Spleen (tissue), 7 donors: ENCODE results near the gene LMLN.

Experiments used
- POLR2A ChIP-seq, 3 donors: fragments of 450-650 bp; IDR thresholded peaks; one replicate each; pipeline ENCODE4 v1.5.1; 2017; ENCODE audit warnings: antibody characterized with exemption in 3 of 3, mild to moderate bottlenecking in 1 of 3
- TF ChIP-seq, protein P1 (sequence below), 11 experiments: fragments of 200-600 bp in 7 of 11; fragments of 450-650 bp in 4 of 11; sonication (generic) in 4 of 11; IDR thresholded peaks in 8 of 11; conservative IDR thresholded peaks in 3 of 11; 1 replicate in 7 of 11; 2 replicates in 4 of 11; pipeline versions ENCODE4 v1.4.0 to v1.8.0; 2016 to 2021; ENCODE audit warnings: antibody characterized with exemption in 11 of 11, inconsistent platforms in 4 of 11, mild to moderate bottlenecking in 1 of 11
- donor health status: DM: no; HTN: no; CAD: no; lungs with moderate emphysema.
- donor health status: DM: no; HTN: no; CAD: no.
- donor health status: DM: no; HTN: no; CAD: no.

DNA sequence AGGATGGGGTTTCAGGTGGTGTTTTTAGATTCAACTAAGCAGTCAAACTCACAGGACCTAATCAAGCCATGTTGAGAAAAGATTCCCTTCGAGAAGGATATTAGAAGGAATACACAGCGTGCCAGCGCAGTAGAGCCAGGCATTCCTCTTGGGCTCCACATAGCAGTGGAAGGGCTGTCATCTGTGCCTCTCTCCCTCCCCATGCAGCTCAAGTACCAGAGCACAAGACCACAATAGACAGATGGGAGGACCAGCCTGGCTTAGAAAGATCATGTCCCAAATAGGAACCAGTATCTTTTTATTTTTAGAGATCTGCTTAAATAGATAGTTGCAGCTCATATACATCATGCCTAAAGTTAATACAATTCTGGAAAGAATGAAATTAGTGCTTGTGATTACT, 37.9 kb downstream of the LMLN start:
- TF ChIP-seq, protein P1, sequence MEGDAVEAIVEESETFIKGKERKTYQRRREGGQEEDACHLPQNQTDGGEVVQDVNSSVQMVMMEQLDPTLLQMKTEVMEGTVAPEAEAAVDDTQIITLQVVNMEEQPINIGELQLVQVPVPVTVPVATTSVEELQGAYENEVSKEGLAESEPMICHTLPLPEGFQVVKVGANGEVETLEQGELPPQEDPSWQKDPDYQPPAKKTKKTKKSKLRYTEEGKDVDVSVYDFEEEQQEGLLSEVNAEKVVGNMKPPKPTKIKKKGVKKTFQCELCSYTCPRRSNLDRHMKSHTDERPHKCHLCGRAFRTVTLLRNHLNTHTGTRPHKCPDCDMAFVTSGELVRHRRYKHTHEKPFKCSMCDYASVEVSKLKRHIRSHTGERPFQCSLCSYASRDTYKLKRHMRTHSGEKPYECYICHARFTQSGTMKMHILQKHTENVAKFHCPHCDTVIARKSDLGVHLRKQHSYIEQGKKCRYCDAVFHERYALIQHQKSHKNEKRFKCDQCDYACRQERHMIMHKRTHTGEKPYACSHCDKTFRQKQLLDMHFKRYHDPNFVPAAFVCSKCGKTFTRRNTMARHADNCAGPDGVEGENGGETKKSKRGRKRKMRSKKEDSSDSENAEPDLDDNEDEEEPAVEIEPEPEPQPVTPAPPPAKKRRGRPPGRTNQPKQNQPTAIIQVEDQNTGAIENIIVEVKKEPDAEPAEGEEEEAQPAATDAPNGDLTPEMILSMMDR (IDR thresholded peaks at IDR 0.05 in 8 of 11, conservative IDR thresholded peaks at IDR 0.05 in 3 of 11), result no peak
- TF ChIP-seq POLR2A (IDR thresholded peaks at IDR 0.05), result no peak
